Measurements from ENCODE around the gene ATF3.

Gene ATF3

GRCh38 chr1:212666116-212666775, 57.7 kb downstream of the ATF3 start:
- Histone ChIP-seq H3F3A (ENCODE audit: control insufficient read depth, insufficient read depth) (no peaks in the 10 kb centered on the region), H3K4me2 (ENCODE audit: low read length) (no peak overlapping the region), H3K4me3 (ENCODE audit: low read length) (no peak overlapping the region), H3K4me1 (ENCODE audit: control insufficient read depth, low read length) (peaks cover 15% of the 10 kb centered on the region), H3K9me2 (replicated peaks; ENCODE audit: control insufficient read depth, low read length) (no peaks in the 10 kb centered on the region), H4K20me1 (ENCODE audit: control insufficient read depth, insufficient read depth, low read depth, low read length) (peaks cover 14% of the 10 kb centered on the region), H3K27me3 (ENCODE audit: control insufficient read depth, low read length) (peaks cover 62% of the 10 kb centered on the region), H3K79me2 (ENCODE audit: control insufficient read depth, low read length) (no peaks in the 10 kb centered on the region), H3K36me3 (ENCODE audit: control insufficient read depth, low read length) (no peaks in the 10 kb centered on the region), H3K9me3 (ENCODE audit: control insufficient read depth, insufficient read depth, low read length) (no peaks in the 10 kb centered on the region), H3K27ac (ENCODE audit: low read depth, low read length) (no peak overlapping the region)
- no peak for TF ChIP-seq EZH2phosphoT487 (IDR thresholded peaks at IDR 0.05; ENCODE audit: borderline replicate concordance, low read length)

- H3K4me1 ChIP-seq (ENCODE audit: control insufficient read depth, low read length), result peaks cover 18% of the 10 kb centered on the region
- H4K20me1 ChIP-seq (ENCODE audit: control insufficient read depth, insufficient read depth, low read depth, low read length), result peaks cover 14% of the 10 kb centered on the region
- H3K9me2 ChIP-seq (replicated peaks; ENCODE audit: control insufficient read depth, low read length), result no peaks in the 10 kb centered on the region
- H3F3A ChIP-seq (ENCODE audit: control insufficient read depth, insufficient read depth), result no peaks in the 10 kb centered on the region
- H3K4me2 ChIP-seq (ENCODE audit: low read length), result no peak overlapping the region
- H3K27me3 ChIP-seq (ENCODE audit: control insufficient read depth, low read length), result peaks cover 74% of the 10 kb centered on the region
- TF ChIP-seq, protein P1, sequence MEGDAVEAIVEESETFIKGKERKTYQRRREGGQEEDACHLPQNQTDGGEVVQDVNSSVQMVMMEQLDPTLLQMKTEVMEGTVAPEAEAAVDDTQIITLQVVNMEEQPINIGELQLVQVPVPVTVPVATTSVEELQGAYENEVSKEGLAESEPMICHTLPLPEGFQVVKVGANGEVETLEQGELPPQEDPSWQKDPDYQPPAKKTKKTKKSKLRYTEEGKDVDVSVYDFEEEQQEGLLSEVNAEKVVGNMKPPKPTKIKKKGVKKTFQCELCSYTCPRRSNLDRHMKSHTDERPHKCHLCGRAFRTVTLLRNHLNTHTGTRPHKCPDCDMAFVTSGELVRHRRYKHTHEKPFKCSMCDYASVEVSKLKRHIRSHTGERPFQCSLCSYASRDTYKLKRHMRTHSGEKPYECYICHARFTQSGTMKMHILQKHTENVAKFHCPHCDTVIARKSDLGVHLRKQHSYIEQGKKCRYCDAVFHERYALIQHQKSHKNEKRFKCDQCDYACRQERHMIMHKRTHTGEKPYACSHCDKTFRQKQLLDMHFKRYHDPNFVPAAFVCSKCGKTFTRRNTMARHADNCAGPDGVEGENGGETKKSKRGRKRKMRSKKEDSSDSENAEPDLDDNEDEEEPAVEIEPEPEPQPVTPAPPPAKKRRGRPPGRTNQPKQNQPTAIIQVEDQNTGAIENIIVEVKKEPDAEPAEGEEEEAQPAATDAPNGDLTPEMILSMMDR (IDR thresholded peaks at IDR 0.05; ENCODE audit: low read depth, low read length, poor library complexity, severe bottlenecking), result no peak
- no peak for TF ChIP-seq EZH2phosphoT487 (IDR thresholded peaks at IDR 0.05; ENCODE audit: borderline replicate concordance, low read length)
- no peak overlapping the region for H3K4me3 ChIP-seq (ENCODE audit: low read length)
- no peaks in the 10 kb centered on the region for H3K79me2 ChIP-seq (ENCODE audit: control insufficient read depth, low read length)
- H3K27ac ChIP-seq (ENCODE audit: low read depth, low read length), result no peak overlapping the region
- no peaks in the 10 kb centered on the region for H3K9me3 ChIP-seq (ENCODE audit: control insufficient read depth, insufficient read depth, low read length)
- H3K36me3 ChIP-seq (ENCODE audit: control insufficient read depth, low read length), result no peaks in the 10 kb centered on the region
Observed at GRCh38 chr1:212667223-212668139, 58.9 kb downstream of the ATF3 start.

DNA sequence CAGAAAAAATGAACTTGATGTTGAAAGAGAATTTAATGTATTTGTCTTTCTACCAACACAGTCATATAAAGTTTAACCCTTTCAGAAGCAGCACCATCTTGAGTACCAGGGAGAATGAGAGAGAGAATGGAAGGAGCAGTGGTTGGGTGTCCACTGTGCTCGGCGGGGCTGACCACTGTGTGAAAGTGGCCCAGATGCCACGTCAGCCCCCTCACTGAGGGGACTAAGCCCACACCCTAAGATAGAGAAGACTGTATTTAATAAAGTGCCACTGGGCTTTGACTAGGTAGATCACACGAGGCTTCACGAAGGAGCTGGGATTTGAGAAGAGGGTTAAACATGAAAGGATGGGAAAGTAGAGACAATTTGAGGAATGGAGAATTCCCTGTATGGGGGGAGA, 59.9 kb downstream of the ATF3 start:
- no peaks in the 10 kb centered on the region for H3K36me3 ChIP-seq (ENCODE audit: control insufficient read depth, low read length)
- no peaks in the 10 kb centered on the region for H3K79me2 ChIP-seq (ENCODE audit: control insufficient read depth, low read length)
- H3K9me2 ChIP-seq (replicated peaks; ENCODE audit: control insufficient read depth, low read length), result no peaks in the 10 kb centered on the region
- no peak for TF ChIP-seq EZH2phosphoT487 (IDR thresholded peaks at IDR 0.05; ENCODE audit: borderline replicate concordance, low read length)
- TF ChIP-seq, protein P1 (IDR thresholded peaks at IDR 0.05; ENCODE audit: low read depth, low read length, poor library complexity, severe bottlenecking), result no peak
- H4K20me1 ChIP-seq (ENCODE audit: control insufficient read depth, insufficient read depth, low read depth, low read length), result peaks cover 14% of the 10 kb centered on the region
- H3K4me3 ChIP-seq (ENCODE audit: low read length), result no peak overlapping the region
- H3F3A ChIP-seq (ENCODE audit: control insufficient read depth, insufficient read depth), result no peaks in the 10 kb centered on the region
- no peak overlapping the region for H3K4me2 ChIP-seq (ENCODE audit: low read length)
- peaks cover 83% of the 10 kb centered on the region for H3K27me3 ChIP-seq (ENCODE audit: control insufficient read depth, low read length)
- peaks cover 18% of the 10 kb centered on the region for H3K4me1 ChIP-seq (ENCODE audit: control insufficient read depth, low read length)
- no peaks in the 10 kb centered on the region for H3K9me3 ChIP-seq (ENCODE audit: control insufficient read depth, insufficient read depth, low read length)
- no peak overlapping the region for H3K27ac ChIP-seq (ENCODE audit: low read depth, low read length)

DNA sequence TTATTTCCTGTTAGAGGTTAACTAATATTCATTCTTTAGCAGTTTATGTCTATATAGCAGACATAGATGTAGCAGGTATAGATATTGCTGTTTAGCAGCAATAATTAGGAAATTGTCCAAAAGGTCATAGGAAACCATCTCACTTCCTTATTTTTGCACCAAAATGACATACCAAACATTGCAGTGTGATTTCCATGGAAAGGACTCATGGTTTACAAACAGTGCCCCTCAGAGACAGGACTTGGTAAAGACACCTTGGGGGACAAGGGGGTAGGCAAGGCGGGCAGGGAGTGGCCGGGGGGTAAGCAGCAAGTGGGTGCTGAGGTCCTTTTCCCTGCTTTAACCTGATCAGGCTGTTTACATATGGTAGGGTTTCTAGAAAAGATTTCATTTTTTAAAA, 60.5 kb downstream of the ATF3 start:
- H3K27ac ChIP-seq (ENCODE audit: low read depth, low read length), result no peak overlapping the region
- no peak overlapping the region for H3K4me2 ChIP-seq (ENCODE audit: low read length)
- no peaks in the 10 kb centered on the region for H3K9me2 ChIP-seq (replicated peaks; ENCODE audit: control insufficient read depth, low read length)

More for the DNA sequence above, 60.5 kb downstream of the ATF3 start:
- no peaks in the 10 kb centered on the region for H3K79me2 ChIP-seq (ENCODE audit: control insufficient read depth, low read length)
- TF ChIP-seq EZH2phosphoT487 (IDR thresholded peaks at IDR 0.05; ENCODE audit: borderline replicate concordance, low read length), result no peak
- TF ChIP-seq, protein P1 (IDR thresholded peaks at IDR 0.05; ENCODE audit: low read depth, low read length, poor library complexity, severe bottlenecking), result peak; percentile 30
- H3K27me3 ChIP-seq (ENCODE audit: control insufficient read depth, low read length), result peaks cover 88% of the 10 kb centered on the region
- H3K4me3 ChIP-seq (ENCODE audit: low read length), result no peak overlapping the region
- no peaks in the 10 kb centered on the region for H3K36me3 ChIP-seq (ENCODE audit: control insufficient read depth, low read length)
- H3F3A ChIP-seq (ENCODE audit: control insufficient read depth, insufficient read depth), result no peaks in the 10 kb centered on the region
- H3K9me3 ChIP-seq (ENCODE audit: control insufficient read depth, insufficient read depth, low read length), result no peaks in the 10 kb centered on the region
- peaks cover 14% of the 10 kb centered on the region for H4K20me1 ChIP-seq (ENCODE audit: control insufficient read depth, insufficient read depth, low read depth, low read length)
- H3K4me1 ChIP-seq (ENCODE audit: control insufficient read depth, low read length), result peaks cover 18% of the 10 kb centered on the region
